Endothelial cell (in vitro differentiated cells): Measurements from ENCODE around the gene SYDE1. TPM values are rescaled to one million over a fixed set of nuclear protein-coding genes. Genes with fewer than 3 reads are reported as not detected.
A peak's percentile ranks its signal among the peaks of the same experiment; 100 is the strongest.

Source experiments
- DNase-seq: peaks from one replicate; pipeline ENCODE4 v3.0.0; 2021; ENCODE audit warnings: low spot score
- H3K27ac Mint-ChIP-seq: one replicate; pipeline ENCODE4 v1.8.0; 2021; ENCODE audit warnings: mixed read lengths, inconsistent platforms; ENCODE audit not compliant: unreplicated experiment
- H3K27me3 Mint-ChIP-seq: one replicate; pipeline ENCODE4 v1.8.0; 2021; ENCODE audit warnings: mild to moderate bottlenecking, moderate library complexity, mixed read lengths, inconsistent platforms; ENCODE audit not compliant: unreplicated experiment
- H3K36me3 Mint-ChIP-seq: one replicate; pipeline ENCODE4 v1.8.0; 2021; ENCODE audit warnings: mild to moderate bottlenecking, low read depth, mixed read lengths, inconsistent platforms; ENCODE audit not compliant: unreplicated experiment
- H3K4me1 Mint-ChIP-seq: one replicate; pipeline ENCODE4 v1.8.0; 2021; ENCODE audit warnings: mild to moderate bottlenecking, mixed read lengths, inconsistent platforms; ENCODE audit not compliant: unreplicated experiment
- H3K4me3 Mint-ChIP-seq: one replicate; pipeline ENCODE4 v1.8.0; 2021; ENCODE audit warnings: mild to moderate bottlenecking, mixed read lengths, inconsistent platforms; ENCODE audit not compliant: unreplicated experiment
- H3K9me3 Mint-ChIP-seq: one replicate; pipeline ENCODE4 v1.8.0; 2021; ENCODE audit warnings: mixed read lengths, inconsistent platforms; ENCODE audit not compliant: unreplicated experiment
- total RNA-seq: library from RNA; stranded (reverse); fragmentation: NEBNext Ultra II Directional; extraction: Animal tissue kit (Norgen Biotek cat#: 25700); gene quantifications from one replicate; pipeline ENCODE4 v1.2.1, GENCODE V29; 2021; ENCODE audit not compliant: unreplicated experiment
- TF ChIP-seq, protein P1 (sequence below): fragments of 200-600 bp; sonication (generic); IDR thresholded peaks from one replicate; pipeline ENCODE4 v1.5.0; 2021; ENCODE audit warnings: antibody characterized with exemption; ENCODE audit not compliant: unreplicated experiment

Gene SYDE1
- total RNA-seq, 1 donor from 2014 or later, result 43.5 TPM

DNA sequence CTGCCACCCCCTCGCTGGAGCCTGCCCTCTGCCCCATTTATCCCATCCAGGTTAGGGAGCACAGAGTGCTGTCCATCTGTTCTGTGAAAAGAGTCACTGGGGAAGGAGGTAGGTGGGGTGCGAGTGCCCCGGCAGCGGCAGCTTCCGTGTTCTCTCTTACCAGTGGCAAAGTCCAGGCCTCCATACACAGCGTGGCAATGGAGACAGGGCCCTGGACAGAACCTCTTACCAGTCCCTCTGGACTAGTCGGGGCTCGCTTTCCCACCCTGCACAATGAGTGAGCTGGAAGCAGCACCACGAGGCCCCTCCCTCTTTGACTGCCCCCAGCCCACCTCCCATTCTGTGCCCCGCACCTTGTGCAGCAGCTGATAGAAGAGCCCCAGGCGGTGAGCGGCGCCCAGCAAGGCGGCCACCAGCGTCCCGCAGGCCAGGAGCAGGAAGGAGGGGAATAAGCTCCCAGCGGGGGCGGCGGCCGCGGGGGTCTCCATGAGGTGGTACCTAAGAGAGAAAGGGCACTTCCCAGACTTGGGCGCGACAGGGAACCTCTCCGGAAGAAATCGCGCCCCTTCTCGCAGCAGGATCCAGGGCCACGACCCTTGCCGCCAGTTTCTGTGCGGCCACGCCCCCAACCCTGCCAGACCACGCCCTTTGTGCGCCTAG is 17.5 kb downstream of the SYDE1 start:
- DNase-seq, result no peak
- Mint-ChIP-seq H3K27ac (peak overlapping the region; percentile 99), H3K4me1 (peaks cover 12% of the 10 kb centered on the region)

GRCh38 chr19:15125232-15126067 is 18.2 kb downstream of the SYDE1 start:
- Mint-ChIP-seq H3K9me3 (no peaks in the 10 kb centered on the region), H3K27ac (peak overlapping the region; percentile 99), H3K27me3 (peaks cover 6% of the 10 kb centered on the region), H3K4me1 (peaks cover 12% of the 10 kb centered on the region), H3K36me3 (peaks cover 13% of the 10 kb centered on the region), H3K4me3 (peak overlapping the region; percentile 100)
- DNase-seq, result peak; percentile 100
- TF ChIP-seq, protein P1, sequence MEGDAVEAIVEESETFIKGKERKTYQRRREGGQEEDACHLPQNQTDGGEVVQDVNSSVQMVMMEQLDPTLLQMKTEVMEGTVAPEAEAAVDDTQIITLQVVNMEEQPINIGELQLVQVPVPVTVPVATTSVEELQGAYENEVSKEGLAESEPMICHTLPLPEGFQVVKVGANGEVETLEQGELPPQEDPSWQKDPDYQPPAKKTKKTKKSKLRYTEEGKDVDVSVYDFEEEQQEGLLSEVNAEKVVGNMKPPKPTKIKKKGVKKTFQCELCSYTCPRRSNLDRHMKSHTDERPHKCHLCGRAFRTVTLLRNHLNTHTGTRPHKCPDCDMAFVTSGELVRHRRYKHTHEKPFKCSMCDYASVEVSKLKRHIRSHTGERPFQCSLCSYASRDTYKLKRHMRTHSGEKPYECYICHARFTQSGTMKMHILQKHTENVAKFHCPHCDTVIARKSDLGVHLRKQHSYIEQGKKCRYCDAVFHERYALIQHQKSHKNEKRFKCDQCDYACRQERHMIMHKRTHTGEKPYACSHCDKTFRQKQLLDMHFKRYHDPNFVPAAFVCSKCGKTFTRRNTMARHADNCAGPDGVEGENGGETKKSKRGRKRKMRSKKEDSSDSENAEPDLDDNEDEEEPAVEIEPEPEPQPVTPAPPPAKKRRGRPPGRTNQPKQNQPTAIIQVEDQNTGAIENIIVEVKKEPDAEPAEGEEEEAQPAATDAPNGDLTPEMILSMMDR, result no peak

More for the DNA sequence above, 17.5 kb downstream of the SYDE1 start:
- Mint-ChIP-seq H3K27me3 (peaks cover 6% of the 10 kb centered on the region), H3K36me3 (peaks cover 16% of the 10 kb centered on the region), H3K4me3 (peak overlapping the region; percentile 100), H3K9me3 (no peaks in the 10 kb centered on the region)
- TF ChIP-seq, protein P1, result no peak

DNA sequence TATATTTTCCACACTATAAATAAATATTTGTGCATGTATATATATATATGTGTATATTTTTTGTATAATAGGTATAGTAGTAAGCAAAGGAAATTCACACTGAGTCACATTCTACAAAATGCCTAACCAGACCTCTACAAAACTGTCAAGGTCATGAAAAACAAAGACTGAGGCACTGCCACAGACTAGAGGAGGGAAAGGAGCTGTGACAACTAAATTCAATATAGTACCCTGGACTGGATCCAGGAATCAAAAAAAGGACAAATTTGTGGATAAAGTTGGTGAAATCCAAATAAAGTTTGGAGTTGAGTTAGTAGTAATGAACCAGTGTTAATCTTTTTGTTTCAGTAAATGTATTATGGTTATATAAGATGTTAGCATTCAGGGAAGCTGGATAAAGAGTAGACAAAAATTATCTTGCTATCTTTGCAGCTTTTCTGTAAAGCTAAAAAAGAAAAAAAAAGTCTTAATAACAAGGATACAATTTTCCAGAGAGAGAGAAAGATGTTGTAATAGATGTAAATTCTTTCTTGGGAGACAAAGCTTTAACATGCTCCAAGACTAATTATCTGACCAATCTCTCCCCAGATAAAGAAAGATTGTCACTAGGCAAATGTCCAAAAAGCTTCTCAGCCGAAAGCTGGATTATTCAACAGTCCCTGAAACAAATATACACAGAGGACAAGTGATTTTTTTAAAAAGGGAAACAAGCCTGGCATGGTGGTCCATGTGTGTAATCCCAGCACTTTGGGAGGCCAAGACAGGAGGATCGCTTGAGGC is 19.1 kb downstream of the SYDE1 start:
- H3K9me3 Mint-ChIP-seq, result no peaks in the 10 kb centered on the region
- DNase-seq, result no peak
- H3K4me3 Mint-ChIP-seq, result no peak overlapping the region
- TF ChIP-seq, protein P1, result no peak
- H3K36me3 Mint-ChIP-seq, result peaks cover 4% of the 10 kb centered on the region
- H3K27ac Mint-ChIP-seq, result no peak overlapping the region
- peaks cover 10% of the 10 kb centered on the region for H3K4me1 Mint-ChIP-seq
- peaks cover 6% of the 10 kb centered on the region for H3K27me3 Mint-ChIP-seq

- Mint-ChIP-seq H3K27me3 (peaks cover 8% of the 10 kb centered on the region), H3K9me3 (no peaks in the 10 kb centered on the region), H3K4me1 (peaks cover 10% of the 10 kb centered on the region), H3K27ac (no peak overlapping the region), H3K36me3 (peaks cover 4% of the 10 kb centered on the region), H3K4me3 (no peak overlapping the region)
- DNase-seq, result no peak
- TF ChIP-seq, protein P1, result no peak
These were observed 21.1 kb downstream of the SYDE1 start for GRCh38 chr19:15128162-15128770.
